C4-2B (cell line): Measurements from ENCODE around the gene PTCSC3.
"Not testable (repeated sequence)": the region's sequence is repeated elsewhere in the genome, so short reads cannot be mapped to it uniquely, and the experiment has no call there.

Source experiments
- H3K27ac ChIP-seq: fragments of 450-650 bp; 2 replicates; pipeline ENCODE4 v1.5.1; 2017
- CTCF ChIP-seq: fragments of 450-650 bp; conservative IDR thresholded peaks from 2 replicates; pipeline ENCODE4 v1.5.1; 2017; ENCODE audit warnings: mild to moderate bottlenecking
- ZFX ChIP-seq: fragments of 450-650 bp; IDR thresholded peaks from 2 replicates; pipeline ENCODE4 v1.6.1; 2017

The PTCSC3 gene

GRCh38 chr14:36111822-36112583 lies 64.5 kb downstream of the PTCSC3 start:
- no peak for TF ChIP-seq ZFX
- no peak for TF ChIP-seq CTCF
- H3K27ac ChIP-seq: no peak overlapping the region

GRCh38 chr14:36105401-36105800 lies 71.1 kb downstream of the PTCSC3 start:
- peak; percentile 27 for TF ChIP-seq CTCF
- no peak for TF ChIP-seq ZFX
- no peak overlapping the region for H3K27ac ChIP-seq

- not testable (repeated sequence) for H3K27ac ChIP-seq
Measured at GRCh38 chr14:36104258-36104657, 72.3 kb downstream of the PTCSC3 start.

- no peak overlapping the region for H3K27ac ChIP-seq
- no peak for TF ChIP-seq CTCF
- no peak for TF ChIP-seq ZFX
Measured at GRCh38 chr14:36099619-36100018, 76.9 kb downstream of the PTCSC3 start.

GRCh38 chr14:36097356-36097755 lies 79.2 kb downstream of the PTCSC3 start:
- H3K27ac ChIP-seq: no peak overlapping the region
- TF ChIP-seq CTCF (no peak), ZFX (no peak)

- TF ChIP-seq CTCF (no peak), ZFX (no peak)
- H3K27ac ChIP-seq: no peak overlapping the region
Measured at GRCh38 chr14:36096090-36096489, 80.4 kb downstream of the PTCSC3 start.

- H3K27ac ChIP-seq: no peak overlapping the region
- no peak for TF ChIP-seq CTCF
- TF ChIP-seq ZFX: no peak
Measured at GRCh38 chr14:36094963-36095362, 81.6 kb downstream of the PTCSC3 start.

- TF ChIP-seq ZFX (no peak), CTCF (no peak)
- H3K27ac ChIP-seq: no peak overlapping the region
Measured at GRCh38 chr14:36091096-36091495, 85.4 kb downstream of the PTCSC3 start.
